Measurements from ENCODE around the gene SLC22A23.

GRCh38 chr6:3325210-3325609, 131.6 kb downstream of the SLC22A23 start:
- no peak for TF ChIP-seq POLR2A (IDR thresholded peaks at IDR 0.05)
- TF ChIP-seq CTCF (IDR thresholded peaks at IDR 0.05) = no peak
